Measurements from ENCODE around the gene PAPLN. TPM values are rescaled to one million over a fixed set of nuclear protein-coding genes. Genes with fewer than 3 reads are reported as not detected.

Gene PAPLN
- total RNA-seq, 1 donor from 2014 or later, result 4.1 TPM

DNA sequence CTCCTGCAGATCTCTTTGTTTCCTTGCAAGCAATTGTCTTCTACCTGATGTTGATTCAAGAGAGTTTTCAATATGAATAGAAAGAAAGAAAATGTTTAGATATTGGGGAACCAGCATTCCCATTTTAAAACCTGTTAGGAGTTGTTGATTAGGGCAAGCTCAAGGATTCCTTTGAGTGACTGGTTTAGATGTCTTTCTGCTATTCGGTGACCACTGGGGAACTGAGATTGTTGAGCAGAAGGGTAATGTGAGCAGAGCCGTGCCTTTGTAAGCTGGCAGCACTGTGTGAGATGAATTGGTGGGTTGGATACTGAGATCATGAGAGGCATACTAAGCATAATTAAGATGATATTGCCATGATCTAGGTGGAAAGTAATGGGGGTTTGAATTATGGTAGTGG, 39.1 kb upstream of the PAPLN start:
- TF ChIP-seq, protein P1, sequence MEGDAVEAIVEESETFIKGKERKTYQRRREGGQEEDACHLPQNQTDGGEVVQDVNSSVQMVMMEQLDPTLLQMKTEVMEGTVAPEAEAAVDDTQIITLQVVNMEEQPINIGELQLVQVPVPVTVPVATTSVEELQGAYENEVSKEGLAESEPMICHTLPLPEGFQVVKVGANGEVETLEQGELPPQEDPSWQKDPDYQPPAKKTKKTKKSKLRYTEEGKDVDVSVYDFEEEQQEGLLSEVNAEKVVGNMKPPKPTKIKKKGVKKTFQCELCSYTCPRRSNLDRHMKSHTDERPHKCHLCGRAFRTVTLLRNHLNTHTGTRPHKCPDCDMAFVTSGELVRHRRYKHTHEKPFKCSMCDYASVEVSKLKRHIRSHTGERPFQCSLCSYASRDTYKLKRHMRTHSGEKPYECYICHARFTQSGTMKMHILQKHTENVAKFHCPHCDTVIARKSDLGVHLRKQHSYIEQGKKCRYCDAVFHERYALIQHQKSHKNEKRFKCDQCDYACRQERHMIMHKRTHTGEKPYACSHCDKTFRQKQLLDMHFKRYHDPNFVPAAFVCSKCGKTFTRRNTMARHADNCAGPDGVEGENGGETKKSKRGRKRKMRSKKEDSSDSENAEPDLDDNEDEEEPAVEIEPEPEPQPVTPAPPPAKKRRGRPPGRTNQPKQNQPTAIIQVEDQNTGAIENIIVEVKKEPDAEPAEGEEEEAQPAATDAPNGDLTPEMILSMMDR (conservative IDR thresholded peaks at IDR 0.05), result no peak
- no peak overlapping the region for H3K4me3 Mint-ChIP-seq
- no peak for DNase-seq (ENCODE audit: low read depth, low spot score)
- peak overlapping the region; percentile 30 for H3K27ac Mint-ChIP-seq (ENCODE audit: unreplicated experiment)
- no peaks in the 10 kb centered on the region for H3K9me3 Mint-ChIP-seq
- H3K36me3 Mint-ChIP-seq (ENCODE audit: low read depth), result peaks cover 23% of the 10 kb centered on the region
- H3K27me3 Mint-ChIP-seq (ENCODE audit: low read depth), result no peaks in the 10 kb centered on the region
- H3K4me1 Mint-ChIP-seq, result no peaks in the 10 kb centered on the region

DNA sequence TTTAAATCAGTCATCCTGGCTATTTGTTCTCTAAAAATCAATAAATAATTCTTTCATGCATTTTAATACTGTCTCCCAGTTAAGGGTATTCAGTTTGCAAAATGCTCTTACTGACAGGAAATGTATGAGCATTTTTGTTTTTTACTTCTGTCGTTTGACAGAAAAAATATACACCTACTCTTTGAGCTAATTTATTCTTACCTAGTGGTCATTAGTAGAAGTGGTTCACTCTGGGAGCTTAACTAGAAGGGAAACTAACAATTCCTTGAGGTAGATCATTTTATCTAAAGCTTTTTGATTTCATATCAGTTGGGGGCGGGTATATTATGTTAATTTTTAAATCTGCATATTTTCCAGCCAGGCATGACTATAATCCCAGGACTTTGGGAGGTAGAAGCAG, 33.8 kb upstream of the PAPLN start:
- DNase-seq (ENCODE audit: low read depth, low spot score), result no peak
- Mint-ChIP-seq H3K27ac (ENCODE audit: unreplicated experiment) (no peak overlapping the region), H3K4me1 (no peaks in the 10 kb centered on the region), H3K9me3 (no peaks in the 10 kb centered on the region), H3K27me3 (ENCODE audit: low read depth) (no peaks in the 10 kb centered on the region), H3K4me3 (no peak overlapping the region), H3K36me3 (ENCODE audit: low read depth) (peaks cover 38% of the 10 kb centered on the region)
- TF ChIP-seq, protein P1 (conservative IDR thresholded peaks at IDR 0.05), result no peak

- no peaks in the 10 kb centered on the region for H3K9me3 Mint-ChIP-seq
- no peak for DNase-seq (ENCODE audit: low read depth, low spot score)
- H3K4me3 Mint-ChIP-seq, result no peak overlapping the region
- H3K27ac Mint-ChIP-seq (ENCODE audit: unreplicated experiment), result no peak overlapping the region
- H3K4me1 Mint-ChIP-seq, result no peaks in the 10 kb centered on the region
- TF ChIP-seq, protein P1 (conservative IDR thresholded peaks at IDR 0.05), result no peak
- H3K36me3 Mint-ChIP-seq (ENCODE audit: low read depth), result peaks cover 24% of the 10 kb centered on the region
- H3K27me3 Mint-ChIP-seq (ENCODE audit: low read depth), result no peaks in the 10 kb centered on the region
Observed at GRCh38 chr14:73207615-73208014, 29.7 kb upstream of the PAPLN start.

DNA sequence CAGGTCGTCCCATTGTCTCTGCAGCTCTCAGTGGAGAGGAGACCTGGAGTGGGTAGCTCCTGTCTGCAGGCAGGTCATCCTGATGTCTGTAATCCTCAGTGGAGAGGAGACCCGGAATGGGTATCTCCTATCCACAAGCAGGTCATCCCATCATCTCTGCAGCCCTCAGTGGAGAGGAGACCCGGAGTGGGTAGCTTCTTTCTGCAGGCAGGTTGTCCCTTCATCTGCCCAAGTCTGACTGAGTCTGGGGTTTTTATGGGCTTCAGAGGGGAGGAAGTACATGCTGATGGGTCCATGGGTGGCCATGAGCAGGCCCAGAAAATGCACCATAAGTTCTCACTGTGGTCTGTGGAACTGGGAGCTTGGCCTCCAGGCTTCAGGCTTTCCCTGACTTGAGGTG, 28.9 kb upstream of the PAPLN start:
- no peak overlapping the region for H3K4me3 Mint-ChIP-seq
- TF ChIP-seq, protein P1 (conservative IDR thresholded peaks at IDR 0.05), result no peak
- H3K4me1 Mint-ChIP-seq, result no peaks in the 10 kb centered on the region
- no peak overlapping the region for H3K27ac Mint-ChIP-seq (ENCODE audit: unreplicated experiment)
- DNase-seq (ENCODE audit: low read depth, low spot score), result no peak
- H3K36me3 Mint-ChIP-seq (ENCODE audit: low read depth), result peaks cover 26% of the 10 kb centered on the region
- no peaks in the 10 kb centered on the region for H3K27me3 Mint-ChIP-seq (ENCODE audit: low read depth)
- no peaks in the 10 kb centered on the region for H3K9me3 Mint-ChIP-seq

- Mint-ChIP-seq H3K4me1 (no peaks in the 10 kb centered on the region), H3K9me3 (no peaks in the 10 kb centered on the region), H3K27me3 (ENCODE audit: low read depth) (no peaks in the 10 kb centered on the region), H3K4me3 (no peak overlapping the region), H3K27ac (ENCODE audit: unreplicated experiment) (no peak overlapping the region), H3K36me3 (ENCODE audit: low read depth) (peaks cover 25% of the 10 kb centered on the region)
- DNase-seq (ENCODE audit: low read depth, low spot score), result no peak
- TF ChIP-seq, protein P1 (conservative IDR thresholded peaks at IDR 0.05), result no peak
Observed at GRCh38 chr14:73208846-73209245, 28.5 kb upstream of the PAPLN start.

DNA sequence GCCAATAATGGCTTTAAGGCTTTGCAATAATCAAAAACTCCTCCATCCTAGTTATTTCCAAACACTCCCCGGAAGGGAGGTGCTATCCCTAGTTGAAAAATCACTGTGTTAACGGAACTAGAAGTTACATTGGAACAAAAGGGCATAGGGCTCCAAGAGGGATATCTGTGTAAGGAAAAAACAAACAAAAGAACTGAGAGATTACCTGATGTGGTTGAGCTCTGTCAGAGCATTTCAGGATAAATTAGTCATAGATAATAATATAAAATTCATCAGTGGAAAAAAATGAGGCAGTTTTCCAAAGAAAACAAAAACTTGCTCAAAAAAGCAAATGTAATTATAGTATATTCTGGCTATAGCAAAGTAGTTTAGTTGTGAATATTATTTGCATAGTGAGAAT, 27.4 kb upstream of the PAPLN start:
- DNase-seq (ENCODE audit: low read depth, low spot score), result no peak
- TF ChIP-seq, protein P1 (conservative IDR thresholded peaks at IDR 0.05), result no peak
- H3K36me3 Mint-ChIP-seq (ENCODE audit: low read depth), result peaks cover 25% of the 10 kb centered on the region
- no peak overlapping the region for H3K27ac Mint-ChIP-seq (ENCODE audit: unreplicated experiment)
- H3K4me3 Mint-ChIP-seq, result no peak overlapping the region
- no peaks in the 10 kb centered on the region for H3K4me1 Mint-ChIP-seq
- no peaks in the 10 kb centered on the region for H3K9me3 Mint-ChIP-seq
- H3K27me3 Mint-ChIP-seq (ENCODE audit: low read depth), result no peaks in the 10 kb centered on the region
